Nucleus accumbens (tissue), 56 donors: ENCODE measurements around the gene ZNF428.
"Not testable (repeated sequence)": the region's sequence is repeated elsewhere in the genome, so short reads cannot be mapped to it uniquely, and the experiment has no call there.

Experiments used
- DNase-seq, 56 donors: peaks; one replicate each; lab custom pipeline; 2025; lab: John Stamatoyannopoulos, UW

ZNF428 gene

DNA sequence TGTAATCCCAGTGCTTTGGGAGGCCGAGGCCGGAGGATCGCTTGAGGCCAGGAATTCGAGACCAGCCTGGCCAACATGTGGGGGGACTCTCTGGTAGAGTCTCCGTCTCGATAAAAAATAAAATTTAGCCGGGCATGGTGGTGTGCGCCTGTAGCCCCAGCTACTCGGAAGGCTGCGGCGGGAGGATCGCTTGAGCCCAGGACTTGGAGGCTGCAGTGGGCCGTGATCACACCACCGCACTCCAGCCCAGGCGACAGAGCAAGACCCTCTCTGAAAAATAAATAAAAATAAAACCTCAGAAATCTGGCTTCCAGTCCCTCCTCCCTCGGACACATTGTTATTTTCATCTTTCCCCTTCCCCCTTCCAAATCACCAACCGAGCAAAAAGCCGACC lies 23.8 kb downstream of the ZNF428 start:
- peak in 4 of 56 donors; percentile 45 to 60 (median 50) for DNase-seq

DNA sequence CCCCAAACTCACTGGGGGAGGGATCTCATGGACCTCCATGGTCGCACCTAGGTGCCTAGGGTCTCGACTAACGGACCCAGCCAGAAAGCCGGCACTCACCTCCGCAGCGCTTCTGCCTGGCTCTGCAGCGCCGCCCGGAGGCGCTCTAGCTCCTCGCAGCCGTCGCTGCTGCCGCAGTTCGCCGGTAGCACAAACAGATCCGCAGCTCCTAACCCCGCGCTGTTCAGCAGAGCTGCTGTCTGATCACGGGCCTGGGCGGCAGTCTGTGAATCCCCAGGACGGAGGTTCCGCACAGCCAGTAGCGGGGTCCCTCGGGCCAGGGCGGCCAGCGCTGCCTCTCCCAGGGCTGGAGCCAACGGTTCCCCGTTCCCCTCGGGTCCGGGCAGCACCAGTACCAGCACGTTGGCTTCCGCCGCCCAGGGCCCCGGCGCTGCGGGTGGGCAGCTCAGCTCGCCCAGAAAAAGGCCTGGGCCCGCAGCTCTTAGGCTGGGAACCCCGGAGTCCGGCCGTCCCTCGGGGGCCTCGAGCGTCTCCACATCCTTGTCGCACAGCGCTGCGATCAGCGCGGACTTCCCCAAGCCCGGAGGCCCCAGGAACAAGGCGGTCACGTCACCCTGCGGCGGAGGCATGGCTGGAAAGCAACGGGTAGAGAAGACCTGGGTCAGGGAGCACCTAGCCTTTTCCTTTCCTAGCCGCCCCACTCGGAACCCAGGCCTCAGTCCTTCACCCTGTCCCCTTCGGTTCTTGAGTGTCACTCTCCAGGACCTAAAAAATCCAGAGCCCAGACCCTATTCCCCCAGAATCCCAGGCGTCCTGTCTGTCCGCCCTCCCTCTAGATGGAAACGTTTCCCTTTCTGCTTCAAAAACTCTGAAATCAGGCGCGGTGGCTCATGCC lies 24.5 kb downstream of the ZNF428 start:
- peak in 29 of 56 donors; percentile 7 to 53 (median 28) for DNase-seq

DNA sequence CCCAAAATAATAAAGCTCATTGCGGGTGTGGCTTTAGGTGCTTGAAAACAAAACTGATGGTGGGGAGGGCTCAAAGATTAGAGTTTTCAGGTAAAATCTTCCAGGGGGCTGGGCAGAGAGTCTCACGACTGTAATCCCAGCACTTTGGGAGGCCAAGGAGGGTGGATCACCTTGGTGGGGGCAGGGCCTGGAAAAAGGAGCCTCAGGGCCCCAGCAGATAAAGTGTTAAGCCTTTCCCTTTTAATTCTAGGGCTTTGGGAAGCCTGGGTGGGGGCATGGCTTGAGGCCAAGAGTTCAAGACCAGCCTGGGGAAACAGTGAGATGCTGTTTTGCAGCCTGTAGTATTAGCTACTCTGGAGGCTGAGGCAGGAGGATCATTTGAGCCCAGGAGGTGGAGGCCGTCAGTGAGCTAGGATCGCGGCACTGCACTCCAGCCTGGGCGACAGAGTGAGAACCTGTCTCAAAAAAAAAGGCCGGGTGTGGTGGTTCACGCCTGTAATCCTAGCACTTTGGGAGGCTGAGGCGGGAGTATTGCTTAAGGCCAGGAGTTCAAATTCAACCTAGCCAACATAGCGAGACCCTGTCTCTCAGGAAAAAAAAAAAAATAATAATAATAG lies 25.2 kb downstream of the ZNF428 start:
- DNase-seq = no peak

DNA sequence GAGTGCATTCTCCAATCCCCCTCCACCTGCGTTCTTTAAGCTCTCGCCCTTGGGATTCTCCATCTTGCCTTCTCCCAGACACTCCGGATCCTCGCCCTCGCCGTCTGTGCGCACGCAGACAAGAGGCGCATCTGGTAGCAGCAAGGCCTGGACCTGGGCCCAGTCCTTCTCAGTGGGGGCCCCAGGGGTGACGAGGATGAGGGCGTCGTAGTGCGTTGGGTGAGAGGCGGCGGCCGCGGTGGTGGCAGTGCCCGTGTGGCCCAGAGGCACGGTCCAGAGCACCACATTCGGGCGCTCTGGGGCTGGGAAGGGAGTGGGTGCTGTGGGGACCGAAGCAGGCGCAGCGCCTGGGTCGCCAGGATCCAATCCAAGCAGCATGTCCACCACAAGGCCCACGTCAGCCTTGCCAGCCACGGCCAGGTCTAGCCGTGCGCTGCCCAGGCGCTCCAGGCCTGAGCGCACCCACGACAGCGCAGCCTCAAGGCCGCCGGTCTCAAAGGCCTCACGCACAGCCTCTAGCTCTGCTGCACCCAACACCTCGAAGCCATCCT lies 26.6 kb downstream of the ZNF428 start:
- no peak for DNase-seq

DNA sequence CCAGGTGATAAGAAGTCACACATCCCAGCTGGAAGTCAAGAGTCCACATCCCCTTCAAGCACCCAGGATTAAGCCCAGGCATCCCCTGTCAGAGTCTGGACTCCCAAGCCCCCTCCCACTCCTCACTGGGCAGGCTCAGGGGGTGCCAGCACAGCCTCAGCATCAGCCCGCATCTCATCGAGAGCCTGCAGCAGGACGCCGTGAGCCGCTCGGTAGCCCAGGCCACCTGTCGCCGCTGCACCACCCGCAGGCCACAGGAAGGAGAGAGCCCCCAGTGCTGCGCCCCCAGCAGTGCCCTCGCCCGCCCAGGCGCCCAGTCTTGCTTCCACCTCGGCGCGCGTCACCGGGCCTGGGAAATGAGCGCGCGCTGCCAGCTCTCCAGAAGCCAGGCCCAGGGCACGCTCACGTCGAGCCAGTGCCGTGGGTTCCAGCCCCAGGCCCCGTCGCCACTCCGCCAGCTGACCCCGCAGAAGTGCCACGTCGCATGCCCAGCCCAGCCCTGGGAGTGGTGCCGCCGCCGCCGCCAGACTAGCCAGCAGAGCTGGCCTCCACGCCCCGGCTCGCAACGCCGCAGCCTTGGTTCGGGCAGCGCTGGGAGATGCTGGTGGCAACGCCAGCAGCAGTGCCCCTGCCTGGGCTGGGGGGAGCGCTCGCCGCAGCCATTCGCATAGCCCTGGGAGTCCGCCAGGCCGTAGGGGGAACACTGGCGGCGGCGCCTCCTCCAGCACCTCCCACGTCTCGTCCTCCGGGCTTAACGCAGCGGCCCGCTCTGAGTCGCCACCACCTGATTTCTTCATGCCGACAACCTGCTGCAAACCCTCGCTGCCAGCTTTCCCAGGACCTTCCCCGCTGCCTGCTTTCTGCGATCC lies 27.3 kb downstream of the ZNF428 start:
- DNase-seq = no peak

DNA sequence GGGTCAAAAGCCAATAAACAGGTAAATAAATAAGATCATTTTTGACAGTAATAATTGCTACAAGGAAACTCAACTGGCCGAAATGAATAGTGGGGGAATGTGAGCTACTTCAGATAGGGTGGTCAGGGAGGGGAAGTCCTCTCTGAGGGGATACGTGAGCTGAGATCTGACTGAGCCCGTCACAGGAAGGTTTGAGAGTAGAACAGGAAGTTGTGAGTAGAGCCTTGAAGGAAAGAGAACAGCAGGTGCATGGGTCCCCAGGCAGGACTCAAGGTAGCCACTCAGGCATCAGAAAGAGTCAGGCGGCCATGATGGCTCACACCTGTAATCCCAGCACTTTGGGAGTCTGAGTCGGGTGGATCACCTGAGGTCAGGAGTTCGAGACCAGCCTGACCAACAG lies 29.8 kb downstream of the ZNF428 start:
- no peak for DNase-seq

DNA sequence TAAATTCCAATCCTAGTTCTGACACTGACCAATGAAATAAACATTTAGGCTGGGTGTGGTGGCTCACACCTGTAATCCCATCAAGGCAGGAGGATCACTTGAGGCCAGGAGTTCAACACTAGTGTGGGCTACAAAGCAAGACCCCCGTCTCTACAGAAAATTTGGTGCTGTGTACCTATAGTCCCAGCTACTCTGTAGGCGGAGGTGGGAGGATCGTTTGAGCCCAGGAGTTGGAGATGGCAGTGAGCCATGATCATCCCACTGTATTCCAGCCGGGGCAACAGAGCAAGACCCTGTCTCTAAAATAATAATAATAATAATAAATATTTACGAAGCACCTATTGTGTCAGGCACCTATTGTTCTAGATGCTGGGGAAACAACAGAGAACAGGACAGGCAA lies 30.2 kb downstream of the ZNF428 start:
- no peak for DNase-seq

DNA sequence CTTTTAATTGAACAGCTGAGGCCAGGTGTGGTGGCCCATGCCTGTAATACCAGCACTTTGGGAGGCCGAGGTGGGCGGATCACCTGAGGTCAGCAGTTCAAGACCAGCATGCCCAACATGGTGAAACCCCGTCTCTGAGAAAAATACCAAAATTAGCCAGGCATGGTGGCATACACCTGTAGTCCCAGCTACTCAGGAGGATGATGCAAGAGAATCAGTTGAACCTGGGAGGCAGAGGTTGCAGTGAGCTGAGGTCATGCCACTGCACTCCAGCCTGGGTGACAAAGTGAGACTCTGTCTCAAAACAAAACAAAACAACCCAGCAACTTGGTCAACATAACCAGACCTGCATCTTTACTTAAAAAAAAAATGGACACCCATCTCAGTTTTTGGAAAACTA lies 32.4 kb downstream of the ZNF428 start:
- not testable (repeated sequence) for DNase-seq

DNA sequence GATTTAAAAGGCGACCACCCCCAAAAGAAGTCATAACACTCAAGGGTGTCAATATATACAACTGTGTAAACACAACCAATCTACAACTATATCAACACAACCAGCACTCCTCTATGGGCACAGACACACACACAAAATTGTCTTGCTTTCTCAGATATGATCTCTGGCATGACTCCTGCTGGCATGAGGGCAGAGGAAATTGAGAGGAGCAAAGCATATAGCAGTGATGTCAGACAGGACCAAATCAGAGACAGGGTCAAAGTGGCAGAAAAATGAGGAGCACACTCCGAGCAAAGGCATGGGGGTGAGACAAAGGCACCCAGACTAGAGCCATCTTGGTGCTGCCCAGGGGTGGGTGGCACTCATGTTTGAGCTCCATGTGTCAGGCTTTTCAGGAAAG lies 33.1 kb downstream of the ZNF428 start:
- no peak for DNase-seq

DNA sequence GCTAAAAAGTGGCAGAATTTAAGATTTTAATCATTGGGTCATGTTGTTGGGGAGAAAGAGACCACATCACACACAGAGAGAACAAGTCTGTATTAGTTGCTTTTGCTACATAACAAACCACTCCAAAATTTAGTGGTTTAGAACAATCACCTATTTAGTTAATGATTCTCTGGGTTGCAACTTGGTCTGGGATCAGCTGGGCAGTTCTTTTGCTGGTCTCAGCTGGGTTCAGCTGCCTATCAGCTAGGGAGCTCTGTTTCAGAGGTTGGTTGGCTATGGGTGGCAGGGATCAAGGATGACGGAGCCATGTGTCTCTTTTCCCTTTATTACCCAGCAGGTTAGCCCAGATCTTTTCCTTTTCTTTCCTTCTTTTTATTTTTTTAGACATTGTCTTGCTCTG lies 34.9 kb downstream of the ZNF428 start:
- DNase-seq = no peak

DNA sequence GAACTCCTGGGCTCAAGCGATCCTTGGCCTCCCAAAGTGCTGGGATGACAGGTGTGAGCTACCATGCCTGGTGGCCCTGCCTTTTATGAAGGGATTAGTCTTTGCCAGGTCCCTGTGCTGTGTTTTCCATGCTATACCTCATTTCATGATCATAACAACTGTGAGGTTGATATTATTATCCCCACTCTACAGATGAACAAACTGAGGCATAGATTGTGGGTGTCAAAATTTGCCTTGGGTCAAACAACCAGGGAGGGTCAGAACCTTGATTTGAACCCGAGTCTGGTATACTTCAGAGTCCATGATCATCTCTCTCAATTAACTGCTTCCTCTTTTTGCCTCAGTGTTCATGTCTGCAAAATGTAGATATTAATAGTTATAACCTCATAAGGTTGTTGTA lies 36.9 kb downstream of the ZNF428 start:
- no peak for DNase-seq

DNA sequence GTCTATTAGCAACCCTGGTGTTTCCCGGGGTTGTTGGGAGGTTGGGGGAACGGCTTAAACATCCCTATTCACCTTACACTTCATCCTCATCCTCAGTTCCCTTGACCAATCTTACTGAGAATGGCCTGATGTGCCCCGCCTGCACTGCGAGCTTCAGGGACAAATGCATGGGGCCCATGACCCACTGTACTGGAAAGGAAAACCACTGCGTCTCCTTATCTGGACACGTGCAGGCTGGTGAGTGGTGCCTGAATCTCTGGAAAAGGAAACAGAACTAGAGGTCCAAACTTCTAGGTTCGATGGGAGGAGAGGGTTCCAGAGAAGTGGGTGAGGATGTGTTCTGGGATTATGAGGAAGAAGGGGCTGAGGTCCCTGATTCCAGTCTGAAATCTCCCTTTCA lies 38.0 kb downstream of the ZNF428 start:
- DNase-seq = no peak

DNA sequence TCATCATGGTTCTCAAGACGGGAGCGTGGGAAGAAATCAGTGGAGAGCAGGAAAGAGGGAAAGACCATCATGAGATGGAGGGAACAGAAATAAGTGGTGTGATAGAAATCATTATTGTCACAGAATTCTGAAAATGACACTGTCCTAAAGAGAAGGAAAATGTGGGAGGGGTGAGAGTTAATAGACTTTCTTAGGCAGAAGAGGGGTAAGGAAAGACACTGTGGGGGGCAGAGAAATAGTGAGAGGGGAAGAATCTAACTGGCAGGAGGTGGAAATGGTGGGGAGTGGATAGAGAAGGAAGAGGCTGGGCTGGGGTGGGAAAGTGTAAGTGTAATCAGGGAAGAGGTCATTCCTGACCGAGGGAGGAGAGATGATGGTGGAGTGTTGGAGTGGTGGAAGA lies 40.6 kb downstream of the ZNF428 start:
- no peak for DNase-seq

DNA sequence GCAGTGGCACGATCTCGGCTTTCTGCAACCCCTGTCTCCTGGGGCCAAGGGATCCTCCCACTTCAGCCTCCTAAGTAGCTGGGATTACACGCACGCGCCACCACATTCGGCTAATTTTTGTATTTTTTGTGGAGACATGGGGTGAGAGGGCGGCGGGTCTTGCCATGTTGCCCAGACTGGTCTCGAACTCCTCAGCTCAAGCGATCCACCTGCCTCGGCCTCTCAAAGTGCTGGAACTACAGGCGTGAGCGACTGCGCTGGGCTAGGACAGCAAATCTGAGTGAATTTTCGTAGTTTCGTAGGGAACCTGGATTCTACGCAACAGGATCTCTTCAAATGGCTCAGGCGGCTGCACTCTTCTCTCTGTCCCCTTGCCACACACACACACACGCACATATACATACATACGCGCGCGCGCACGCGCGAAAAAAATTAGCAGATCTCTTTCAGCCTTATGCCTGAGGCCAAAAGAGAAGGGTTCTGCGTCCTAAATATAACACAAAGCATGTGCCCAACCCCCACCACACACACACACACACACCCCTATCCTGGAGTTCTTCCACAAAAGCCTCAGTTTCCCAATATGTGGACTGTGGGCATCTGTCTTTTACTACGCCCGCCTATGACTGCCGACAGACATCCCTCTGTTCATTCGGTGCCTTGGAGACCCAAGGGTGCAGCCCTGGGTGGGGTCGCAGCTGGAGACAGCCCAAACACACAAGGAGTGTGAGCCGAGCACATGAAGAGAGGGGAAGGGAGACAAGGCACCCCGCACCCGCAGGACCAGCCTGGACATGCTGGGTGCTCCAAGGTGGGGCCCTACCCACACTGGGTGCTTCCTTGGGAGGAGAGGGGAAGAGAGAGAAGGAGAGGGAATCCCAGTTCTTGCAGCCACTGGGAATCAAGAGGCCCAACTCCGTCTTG lies 43.2 kb downstream of the ZNF428 start:
- DNase-seq = peak in 3 of 56 donors; percentile 30 to 50 (median 49)

DNA sequence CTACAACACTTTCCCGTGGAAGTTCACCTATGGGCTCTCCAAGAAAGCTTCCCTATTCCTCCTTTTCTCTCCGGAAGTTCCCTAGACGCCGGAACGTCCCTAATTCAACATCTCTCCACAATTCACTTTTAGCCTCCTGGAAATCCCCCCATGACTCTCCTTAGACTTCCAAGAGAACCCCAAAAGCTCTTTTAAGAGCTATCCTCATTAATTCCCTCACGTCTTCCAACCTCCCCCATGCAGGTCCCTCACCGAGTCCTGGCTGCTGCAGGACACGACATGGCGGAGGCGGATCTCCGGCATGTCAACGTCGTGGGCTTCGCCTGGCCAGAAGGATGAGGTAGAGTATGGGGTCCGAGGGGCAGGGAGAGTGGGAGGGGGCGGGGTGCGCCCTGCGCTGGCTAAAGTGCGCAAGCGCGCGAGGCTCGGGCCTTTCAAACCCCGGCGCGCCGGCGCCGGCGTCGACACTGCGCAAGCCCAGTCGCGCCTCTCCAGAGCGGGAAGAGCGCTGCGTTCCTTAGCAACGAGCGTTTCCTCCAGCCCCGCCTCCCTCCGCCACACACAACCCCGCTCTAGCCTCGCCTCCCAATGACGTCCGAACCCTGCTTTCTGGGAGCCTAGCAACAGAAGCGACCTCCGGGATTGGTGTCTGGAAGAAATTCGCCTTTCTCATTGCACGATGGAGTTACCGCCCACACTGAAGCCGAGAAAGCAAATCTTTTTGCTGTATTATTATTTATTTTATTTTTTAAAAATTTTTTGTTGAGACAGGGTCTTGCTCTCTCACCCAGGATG lies 44.1 kb downstream of the ZNF428 start, which contains the start of the genes PINLYP and XRCC1:
Gene PINLYP (plus strand): TSS at position 646 of the 795 bp plus-strand sequence. CDS start 1,391 bp downstream, outside the sequence.
Gene XRCC1 (minus strand): TSS at position 372 of the 795 bp plus-strand sequence. CDS start 69 bp downstream, at position 303.
- peak; percentile 69 to 99 (median 95) for DNase-seq

DNA sequence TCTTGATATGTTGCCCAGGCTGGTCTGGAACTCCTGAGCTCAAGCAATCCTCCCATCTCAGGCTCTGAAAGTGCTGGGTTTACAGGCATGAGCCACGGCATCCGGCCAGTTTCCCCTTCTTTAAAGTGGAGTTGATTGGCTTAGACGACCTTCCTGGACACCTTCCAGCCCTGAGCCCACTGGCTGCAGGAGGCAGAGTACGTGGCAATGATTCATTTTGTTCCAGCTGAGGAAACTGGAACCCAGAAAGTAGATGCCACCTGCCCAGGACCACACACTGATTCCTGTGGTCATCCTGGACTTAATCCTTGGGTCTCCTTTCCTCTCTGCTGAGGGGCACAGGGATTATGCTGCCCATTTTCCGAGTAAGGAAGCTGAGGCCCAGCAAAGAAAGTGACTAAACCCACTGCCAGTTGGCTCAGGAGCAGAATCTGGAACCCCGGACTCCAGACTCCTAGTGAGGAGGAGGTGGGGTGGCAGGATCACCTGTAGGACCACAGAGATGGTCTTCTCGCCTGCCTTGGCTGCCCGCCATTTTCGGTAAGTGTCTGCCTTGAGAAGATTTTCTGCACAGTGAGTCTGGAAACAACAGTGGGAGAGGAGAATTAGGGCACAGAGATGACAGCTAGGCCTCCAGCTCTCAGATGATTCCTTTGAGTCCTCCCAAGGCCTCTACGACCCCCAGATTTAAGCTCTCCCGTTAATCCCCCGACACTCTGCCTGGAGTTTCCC lies 44.8 kb downstream of the ZNF428 start:
- DNase-seq = no peak

DNA sequence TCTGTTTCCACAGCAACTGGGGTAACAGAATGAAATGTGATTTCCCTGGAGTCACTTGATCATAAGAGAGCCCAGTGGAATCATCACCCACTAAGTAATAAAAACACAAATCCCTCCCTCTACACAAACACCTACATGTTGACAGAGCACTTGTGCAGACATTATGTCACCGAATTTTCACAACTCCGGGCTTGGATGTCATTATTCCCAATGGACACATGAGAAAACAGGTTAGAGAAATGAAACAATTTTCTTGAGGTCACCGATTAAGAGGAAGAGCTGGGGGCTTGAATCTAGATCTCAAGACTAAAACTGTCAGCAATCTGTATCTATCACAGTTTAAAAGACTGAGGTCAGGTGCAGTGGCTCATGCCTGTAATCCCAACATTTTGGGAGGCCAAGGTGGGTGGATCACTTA lies 47.2 kb downstream of the ZNF428 start:
- no peak for DNase-seq
